ENCODE results near the gene DUSP8.

Gene DUSP8

DNA sequence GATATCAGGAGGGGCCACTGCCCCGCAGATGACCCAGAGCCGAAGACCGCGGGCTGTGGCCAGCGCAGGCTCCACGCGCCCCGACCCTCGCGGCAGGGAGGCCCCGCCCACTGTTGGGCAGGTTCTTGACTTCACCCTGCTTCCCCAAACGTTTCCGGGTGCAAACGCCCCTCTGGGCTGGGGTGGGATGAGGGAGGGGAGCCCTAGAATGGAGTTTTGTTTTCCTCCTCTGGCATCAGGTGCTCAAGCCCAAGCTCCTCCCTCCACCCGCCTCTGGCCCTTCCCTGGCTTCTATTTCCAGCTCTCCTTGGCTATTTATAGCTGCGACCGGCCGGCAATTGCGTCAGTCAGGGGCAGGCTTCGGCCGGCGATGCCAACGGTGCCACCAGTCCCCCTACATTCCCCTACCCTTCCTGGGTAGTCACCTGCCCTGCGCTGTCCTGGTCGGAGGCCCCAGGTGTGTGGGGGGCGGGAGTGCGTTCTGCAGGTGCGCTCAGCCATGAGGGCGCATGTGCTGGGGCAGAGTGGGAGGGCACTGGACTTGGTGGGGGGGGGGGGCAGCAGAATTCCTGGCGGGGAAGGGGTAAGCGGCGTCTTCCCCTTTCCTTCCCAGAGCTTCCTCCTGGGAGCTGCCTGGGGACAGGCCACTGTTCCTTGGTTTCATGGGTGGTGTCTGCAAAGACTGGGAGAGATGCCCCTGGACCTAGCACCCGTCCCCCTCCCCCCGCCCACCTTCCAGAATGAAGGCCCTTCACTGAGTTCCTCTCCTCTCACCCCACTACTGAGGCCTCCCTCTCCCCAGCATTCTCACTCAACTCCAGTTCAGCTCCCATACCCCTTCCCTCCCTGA, 23.6 kb downstream of the DUSP8 start:
- TF ChIP-seq, protein P1, sequence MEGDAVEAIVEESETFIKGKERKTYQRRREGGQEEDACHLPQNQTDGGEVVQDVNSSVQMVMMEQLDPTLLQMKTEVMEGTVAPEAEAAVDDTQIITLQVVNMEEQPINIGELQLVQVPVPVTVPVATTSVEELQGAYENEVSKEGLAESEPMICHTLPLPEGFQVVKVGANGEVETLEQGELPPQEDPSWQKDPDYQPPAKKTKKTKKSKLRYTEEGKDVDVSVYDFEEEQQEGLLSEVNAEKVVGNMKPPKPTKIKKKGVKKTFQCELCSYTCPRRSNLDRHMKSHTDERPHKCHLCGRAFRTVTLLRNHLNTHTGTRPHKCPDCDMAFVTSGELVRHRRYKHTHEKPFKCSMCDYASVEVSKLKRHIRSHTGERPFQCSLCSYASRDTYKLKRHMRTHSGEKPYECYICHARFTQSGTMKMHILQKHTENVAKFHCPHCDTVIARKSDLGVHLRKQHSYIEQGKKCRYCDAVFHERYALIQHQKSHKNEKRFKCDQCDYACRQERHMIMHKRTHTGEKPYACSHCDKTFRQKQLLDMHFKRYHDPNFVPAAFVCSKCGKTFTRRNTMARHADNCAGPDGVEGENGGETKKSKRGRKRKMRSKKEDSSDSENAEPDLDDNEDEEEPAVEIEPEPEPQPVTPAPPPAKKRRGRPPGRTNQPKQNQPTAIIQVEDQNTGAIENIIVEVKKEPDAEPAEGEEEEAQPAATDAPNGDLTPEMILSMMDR (IDR thresholded peaks at IDR 0.05): no peak
- Mint-ChIP-seq H3K9me3 (no peaks in the 10 kb centered on the region), H3K4me1 (no peaks in the 10 kb centered on the region), H3K27ac (no peak overlapping the region), H3K4me3 (no peak overlapping the region), H3K27me3 (ENCODE audit: low read depth, poor library complexity) (peaks cover 85% of the 10 kb centered on the region), H3K36me3 (ENCODE audit: low read depth) (no peaks in the 10 kb centered on the region)
- peak; percentile 45 for DNase-seq

DNA sequence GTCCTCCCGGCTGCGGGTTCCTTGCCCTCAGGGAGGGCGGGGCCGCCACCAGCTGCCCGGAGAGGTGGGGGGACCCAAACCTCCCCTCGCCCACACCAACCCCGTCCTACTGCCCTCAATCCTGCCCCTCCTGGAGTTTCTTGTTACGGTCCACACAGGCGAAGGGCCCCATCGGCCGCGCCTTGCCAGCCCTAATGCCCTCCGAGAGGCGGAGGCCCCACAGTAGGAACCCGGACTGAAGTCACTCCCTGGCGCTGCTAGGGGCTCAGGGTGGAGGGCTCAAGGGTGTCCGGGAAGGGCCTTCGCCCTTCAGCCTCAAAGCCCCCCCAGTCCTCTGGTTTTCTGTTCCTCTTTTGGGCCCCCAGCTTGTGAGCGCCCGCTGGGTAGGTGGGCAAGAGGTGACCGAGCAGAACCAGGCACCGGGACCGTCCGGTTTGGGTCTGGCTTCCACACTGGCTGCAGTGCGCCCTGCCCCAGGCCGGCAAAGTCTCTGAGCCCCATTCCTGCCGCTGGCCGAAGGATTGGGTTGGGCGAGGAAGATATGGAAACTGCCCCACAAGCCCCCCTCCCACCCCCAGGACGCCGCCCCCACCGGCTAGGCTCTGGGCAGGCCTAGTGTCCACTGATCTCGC, 24.5 kb downstream of the DUSP8 start:
- peaks cover 80% of the 10 kb centered on the region for H3K27me3 Mint-ChIP-seq (ENCODE audit: low read depth, poor library complexity)
- no peaks in the 10 kb centered on the region for H3K4me1 Mint-ChIP-seq
- no peaks in the 10 kb centered on the region for H3K36me3 Mint-ChIP-seq (ENCODE audit: low read depth)
- no peak for DNase-seq
- no peak overlapping the region for H3K4me3 Mint-ChIP-seq
- TF ChIP-seq, protein P1 (IDR thresholded peaks at IDR 0.05): no peak
- H3K27ac Mint-ChIP-seq: no peak overlapping the region
- no peaks in the 10 kb centered on the region for H3K9me3 Mint-ChIP-seq

DNA sequence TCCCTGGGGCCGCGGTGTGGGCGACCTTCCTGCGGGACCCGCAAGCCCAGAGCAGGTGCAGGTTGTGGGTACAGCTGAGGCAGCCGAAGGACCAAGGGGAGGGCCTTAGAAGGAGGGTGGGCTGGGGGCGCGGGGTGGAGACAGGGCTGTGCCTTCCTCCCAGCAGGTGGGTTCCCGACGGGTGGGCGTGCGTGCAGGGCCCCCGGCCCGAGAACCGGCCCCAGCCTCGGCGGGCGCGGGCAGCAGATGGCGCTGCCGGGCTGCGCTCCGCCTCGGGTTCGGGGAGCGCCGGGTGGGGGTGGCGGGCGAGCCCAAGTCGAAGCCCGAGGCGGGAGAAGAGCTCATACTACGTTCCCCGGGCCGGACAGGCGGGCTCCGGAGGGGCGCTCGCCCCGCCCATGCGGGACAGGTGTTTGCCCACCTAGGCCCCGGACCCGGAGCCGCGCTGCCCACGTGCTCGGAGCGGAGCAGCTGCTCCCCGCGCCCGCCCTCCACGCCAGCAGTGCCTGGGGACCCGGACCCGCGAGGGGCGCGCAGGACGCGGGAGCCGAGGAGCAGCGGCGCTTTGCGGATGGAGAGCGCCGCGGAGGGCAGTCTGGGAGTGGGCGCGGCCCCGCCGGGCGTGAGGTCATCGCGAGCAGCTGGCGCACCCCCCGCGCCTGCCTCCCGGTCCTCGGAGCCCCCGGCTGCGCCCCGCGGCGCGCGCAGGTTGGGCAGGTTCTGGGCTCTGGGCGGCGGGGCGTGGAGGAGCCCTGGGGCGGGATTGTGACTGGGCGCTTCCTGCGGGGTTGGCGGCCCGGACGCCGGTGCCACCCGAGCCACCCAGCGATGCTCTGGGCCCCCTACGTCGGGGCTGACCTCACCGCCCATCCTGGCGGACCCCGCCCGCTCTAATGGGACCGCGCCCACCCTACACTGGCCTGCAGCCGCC, 25.3 kb downstream of the DUSP8 start:
- no peaks in the 10 kb centered on the region for H3K4me1 Mint-ChIP-seq
- peaks cover 79% of the 10 kb centered on the region for H3K27me3 Mint-ChIP-seq (ENCODE audit: low read depth, poor library complexity)
- TF ChIP-seq, protein P1 (IDR thresholded peaks at IDR 0.05): peak; percentile 48
- H3K4me3 Mint-ChIP-seq: no peak overlapping the region
- no peaks in the 10 kb centered on the region for H3K36me3 Mint-ChIP-seq (ENCODE audit: low read depth)
- no peak overlapping the region for H3K27ac Mint-ChIP-seq
- peak; percentile 74 for DNase-seq
- no peaks in the 10 kb centered on the region for H3K9me3 Mint-ChIP-seq

DNA sequence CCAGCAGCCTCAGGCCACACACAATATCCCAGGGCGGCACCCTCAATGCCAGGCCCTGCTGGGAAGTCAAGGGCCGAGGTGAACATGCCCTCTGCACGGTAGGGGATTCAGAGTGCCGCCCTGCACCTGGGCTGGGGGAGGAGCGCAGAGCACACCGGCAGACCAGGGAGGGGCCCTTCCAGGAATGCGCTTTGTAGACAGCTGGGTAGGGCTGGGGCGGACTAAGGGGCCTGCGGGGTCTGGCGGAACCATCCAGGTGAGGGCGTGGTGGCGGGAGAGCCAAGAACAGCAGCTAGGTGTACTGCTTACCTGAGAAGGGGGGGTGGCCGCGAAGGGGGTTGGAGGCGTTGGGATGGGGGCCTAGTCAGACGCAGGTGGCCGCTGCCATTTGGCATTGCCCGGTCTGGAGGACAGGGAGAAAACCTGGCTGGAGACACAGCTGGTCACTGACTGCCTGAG, 26.0 kb downstream of the DUSP8 start:
- Mint-ChIP-seq H3K36me3 (ENCODE audit: low read depth) (no peaks in the 10 kb centered on the region), H3K4me1 (no peaks in the 10 kb centered on the region), H3K27me3 (ENCODE audit: low read depth, poor library complexity) (peaks cover 82% of the 10 kb centered on the region), H3K4me3 (no peak overlapping the region), H3K27ac (no peak overlapping the region), H3K9me3 (no peaks in the 10 kb centered on the region)
- TF ChIP-seq, protein P1 (IDR thresholded peaks at IDR 0.05): no peak
- no peak for DNase-seq

DNA sequence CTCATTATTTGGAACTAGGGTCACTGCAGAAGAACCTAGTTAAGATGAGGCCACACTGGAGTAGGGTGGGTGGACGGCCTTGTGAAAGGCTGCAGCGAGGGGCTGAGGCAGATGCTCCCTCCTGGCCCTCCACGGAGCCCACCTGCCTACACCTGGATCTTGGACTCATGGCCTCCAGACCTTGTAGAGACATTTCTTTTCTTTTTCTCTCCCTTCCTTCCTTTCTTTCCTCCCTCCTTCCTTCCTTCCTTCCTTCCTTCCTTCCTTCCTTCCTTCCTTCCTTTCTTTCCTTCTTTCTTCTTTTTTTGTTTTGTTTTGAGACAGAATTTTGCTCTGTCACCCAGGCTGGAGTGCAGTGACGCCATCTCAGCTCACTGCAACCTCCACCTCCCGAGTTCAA, 26.6 kb downstream of the DUSP8 start:
- Mint-ChIP-seq H3K9me3 (no peaks in the 10 kb centered on the region), H3K36me3 (ENCODE audit: low read depth) (no peaks in the 10 kb centered on the region), H3K4me1 (no peaks in the 10 kb centered on the region), H3K27me3 (ENCODE audit: low read depth, poor library complexity) (peaks cover 87% of the 10 kb centered on the region), H3K4me3 (no peak overlapping the region), H3K27ac (no peak overlapping the region)
- TF ChIP-seq, protein P1 (IDR thresholded peaks at IDR 0.05): no peak
- no peak for DNase-seq

Data from nephron progenitor cell (in vitro differentiated cells).